Measurements from ENCODE around the gene GNAO1. TPM values are rescaled to one million over a fixed set of nuclear protein-coding genes. Genes with fewer than 3 reads are reported as not detected.

The GNAO1 gene
- total and polyA plus RNA-seq, 7 donors = 0.35 to 1.9 (median 0.60) TPM

- peaks cover 10% of the 10 kb centered on the region for H3K4me1 ChIP-seq
- WGBS, 3 donors = 75 to 89% (median 75%) methylated on average over 4 of the region's 4 CpGs
- no peak for ATAC-seq
These were observed 108.9 kb downstream of the GNAO1 start for GRCh38 chr16:56300242-56300623.

GRCh38 chr16:56300891-56301850 is 109.9 kb downstream of the GNAO1 start:
- no peak for ATAC-seq
- WGBS, 3 donors = 71 to 81% (median 74%) methylated on average over 14 of the region's 14 CpGs
- intact Hi-C loops (cut with DNase I) = no loop called here

More at GRCh38 chr16:56300242-56300623, 108.9 kb downstream of the GNAO1 start:
- DNase-seq = no peak
- H3K36me3 ChIP-seq (ENCODE audit: insufficient read depth in 1 of 2, low read depth in 1 of 2) = no peaks in the 10 kb centered on the region
- H3K27me3 ChIP-seq (ENCODE audit: insufficient read depth in 3 of 3, low read length in 2 of 3) = no peaks in the 10 kb centered on the region
- H3K4me3 ChIP-seq = no peak overlapping the region
- TF ChIP-seq CTCF (IDR thresholded peaks at IDR 0.05) = no peak
- H3K27ac ChIP-seq = no peak overlapping the region
- no peaks in the 10 kb centered on the region for H3K9me3 ChIP-seq
- intact Hi-C loops (cut with DNase I) = no loop called here

GRCh38 chr16:56302506-56302905 is 111.2 kb downstream of the GNAO1 start:
- TF ChIP-seq CTCF (IDR thresholded peaks at IDR 0.05) = no peak

More at GRCh38 chr16:56300891-56301850, 109.9 kb downstream of the GNAO1 start:
- Histone ChIP-seq H3K27ac (no peak overlapping the region), H3K9me3 (no peaks in the 10 kb centered on the region), H3K4me1 (peaks cover 4% of the 10 kb centered on the region), H3K27me3 (ENCODE audit: insufficient read depth in 3 of 3, low read length in 2 of 3) (no peaks in the 10 kb centered on the region), H3K36me3 (ENCODE audit: insufficient read depth in 1 of 2, low read depth in 1 of 2) (no peaks in the 10 kb centered on the region), H3K4me3 (no peak overlapping the region)
- TF ChIP-seq CTCF (IDR thresholded peaks at IDR 0.05) = no peak
- DNase-seq = peak in 1 of 2 donors; percentile 7

GRCh38 chr16:56303066-56303715 is 111.9 kb downstream of the GNAO1 start:
- 85 to 90% (median 89%) methylated on average over 13 of the region's 13 CpGs for WGBS, 3 donors
- H3K4me1 ChIP-seq = no peaks in the 10 kb centered on the region
- ATAC-seq (no peak), DNase-seq (no peak)
- no peaks in the 10 kb centered on the region for H3K9me3 ChIP-seq
- H3K36me3 ChIP-seq (ENCODE audit: insufficient read depth in 1 of 2, low read depth in 1 of 2) = no peaks in the 10 kb centered on the region
- TF ChIP-seq CTCF (IDR thresholded peaks at IDR 0.05) = no peak
- no peaks in the 10 kb centered on the region for H3K27me3 ChIP-seq (ENCODE audit: insufficient read depth in 3 of 3, low read length in 2 of 3)
- H3K27ac ChIP-seq = no peak overlapping the region
- intact Hi-C loops (cut with DNase I) = no loop called here
- H3K4me3 ChIP-seq = no peak overlapping the region

More at GRCh38 chr16:56302506-56302905, 111.2 kb downstream of the GNAO1 start:
- H3K36me3 ChIP-seq (ENCODE audit: insufficient read depth in 1 of 2, low read depth in 1 of 2) = no peaks in the 10 kb centered on the region
- no peak overlapping the region for H3K4me3 ChIP-seq
- H3K27ac ChIP-seq = no peak overlapping the region
- no peaks in the 10 kb centered on the region for H3K27me3 ChIP-seq (ENCODE audit: insufficient read depth in 3 of 3, low read length in 2 of 3)
- intact Hi-C loops (cut with DNase I) = no loop called here
- H3K9me3 ChIP-seq = no peaks in the 10 kb centered on the region
- ATAC-seq (no peak), DNase-seq (no peak)
- 86 to 88% (median 87%) methylated on average over 5 of the region's 5 CpGs for WGBS, 3 donors
- H3K4me1 ChIP-seq = no peaks in the 10 kb centered on the region

Measured in psoas muscle (tissue), 8 donors.